Brain pericyte (primary cell): ENCODE results near the gene PTER.

Experiments used
- DNase-seq: peaks from one replicate; pipeline ENCODE4 v3.0.0-alpha.2; 2012; ENCODE audit warnings: low read depth, low spot score

The PTER gene, protein sequence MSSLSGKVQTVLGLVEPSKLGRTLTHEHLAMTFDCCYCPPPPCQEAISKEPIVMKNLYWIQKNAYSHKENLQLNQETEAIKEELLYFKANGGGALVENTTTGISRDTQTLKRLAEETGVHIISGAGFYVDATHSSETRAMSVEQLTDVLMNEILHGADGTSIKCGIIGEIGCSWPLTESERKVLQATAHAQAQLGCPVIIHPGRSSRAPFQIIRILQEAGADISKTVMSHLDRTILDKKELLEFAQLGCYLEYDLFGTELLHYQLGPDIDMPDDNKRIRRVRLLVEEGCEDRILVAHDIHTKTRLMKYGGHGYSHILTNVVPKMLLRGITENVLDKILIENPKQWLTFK

DNA sequence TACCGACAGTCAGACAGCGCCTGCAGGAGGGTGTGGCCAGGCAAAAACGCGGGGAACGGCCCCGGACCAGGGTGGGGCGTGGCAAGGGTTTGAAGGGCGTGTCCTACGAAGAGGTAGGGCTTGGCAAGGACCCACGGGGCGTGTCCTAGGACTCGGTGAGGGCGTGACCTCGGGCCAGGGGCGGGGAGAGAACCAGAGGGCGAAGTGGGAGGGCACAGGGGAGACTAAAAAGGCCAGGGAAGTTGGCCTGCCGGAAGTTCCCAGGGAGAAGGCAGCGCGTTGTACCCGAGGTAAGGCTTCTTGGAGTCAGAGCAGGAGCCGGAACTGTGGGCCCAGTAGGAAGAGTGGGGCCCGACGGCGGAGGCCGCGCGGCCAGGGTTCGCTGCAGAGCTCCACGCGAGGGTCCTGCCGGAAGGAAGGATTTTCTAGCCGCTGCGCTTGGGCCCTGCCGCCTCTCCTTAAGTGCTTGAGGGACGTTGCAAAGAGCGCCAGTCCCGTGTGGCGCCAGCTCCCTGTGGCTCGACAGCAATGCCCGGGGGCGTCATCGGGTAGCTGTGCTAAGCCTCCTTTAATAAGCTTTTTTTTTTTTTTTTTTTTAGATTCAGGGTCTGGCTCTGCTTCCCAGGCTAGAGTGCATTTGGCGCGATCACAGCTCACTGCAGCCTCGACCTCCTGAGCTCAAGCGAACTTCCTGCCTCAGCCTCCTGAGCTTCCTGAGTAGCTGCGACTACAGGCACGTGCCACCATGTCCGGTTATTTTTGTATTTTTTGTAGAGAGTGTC, at the start of gene PTER:
TSS of gene PTER (plus strand) at position 253 of the 782 bp plus-strand sequence. CDS start 47,375 bp downstream, outside the sequence.
- peak; percentile 40 for DNase-seq

GRCh38 chr10:16392531-16393069, 44.2 kb upstream of the PTER start:
- DNase-seq, result no peak

GRCh38 chr10:16393271-16393858, 43.4 kb upstream of the PTER start:
- no peak for DNase-seq

GRCh38 chr10:16401416-16401815, 35.4 kb upstream of the PTER start:
- no peak for DNase-seq

DNA sequence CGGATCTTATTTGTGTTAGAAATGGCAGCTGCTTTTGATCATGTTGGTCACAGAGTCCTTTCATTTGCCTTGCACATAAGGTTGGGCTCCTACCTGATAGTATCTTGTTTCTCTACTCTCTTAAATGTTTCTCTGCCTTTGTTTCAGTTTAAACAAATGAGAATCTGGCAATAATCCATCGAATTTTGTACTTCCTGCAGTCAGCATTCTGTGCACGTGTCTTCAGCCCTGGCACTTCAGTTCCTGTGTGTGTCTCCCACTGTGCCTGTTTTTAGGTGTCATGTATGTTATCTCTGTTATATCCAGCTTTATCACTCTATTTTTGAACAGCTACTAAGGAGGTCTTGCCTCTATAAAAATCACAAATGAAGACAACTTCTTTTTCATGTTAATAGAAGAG, 28.4 kb upstream of the PTER start:
- DNase-seq, result no peak

DNA sequence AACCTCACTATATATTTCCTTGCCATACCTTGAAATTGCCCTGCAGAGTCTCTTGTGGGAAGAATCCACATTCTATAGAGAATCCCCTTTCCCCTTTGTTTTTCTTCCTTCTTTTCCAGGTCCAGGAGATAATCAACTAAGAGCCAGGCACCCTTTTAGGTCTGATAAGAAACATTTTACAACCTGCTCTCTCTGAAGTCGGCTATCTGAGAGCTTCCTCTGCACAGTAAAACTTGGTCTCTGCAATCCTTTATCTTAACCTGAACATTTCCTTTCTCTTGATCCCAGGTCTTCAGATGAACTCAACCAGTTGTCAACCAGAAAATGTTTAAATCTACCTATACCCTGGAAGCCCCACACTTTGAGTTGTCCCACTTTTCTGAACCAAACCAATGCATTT, 19.5 kb upstream of the PTER start:
- DNase-seq, result no peak

- no peak for DNase-seq
Measured at GRCh38 chr10:16423599-16423998, 13.2 kb upstream of the PTER start.

DNA sequence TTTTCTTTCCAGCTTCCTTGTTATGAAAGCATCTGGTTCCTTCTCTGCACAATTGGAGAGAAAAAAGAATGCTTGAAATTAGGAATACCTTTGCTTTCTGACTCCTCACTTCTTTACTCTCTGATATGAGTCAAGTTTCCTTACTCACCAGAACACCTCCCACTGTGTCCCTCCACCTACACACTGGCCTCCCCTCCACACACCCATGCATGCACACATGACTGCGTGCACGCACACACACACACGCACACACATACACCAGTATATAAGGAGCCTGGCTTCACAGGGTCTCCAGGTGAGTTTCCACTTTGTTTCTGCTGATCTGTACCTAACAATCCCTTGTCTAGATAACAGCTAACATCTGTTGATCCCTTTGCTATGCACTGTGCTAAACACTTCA, 11.4 kb upstream of the PTER start:
- no peak for DNase-seq

DNA sequence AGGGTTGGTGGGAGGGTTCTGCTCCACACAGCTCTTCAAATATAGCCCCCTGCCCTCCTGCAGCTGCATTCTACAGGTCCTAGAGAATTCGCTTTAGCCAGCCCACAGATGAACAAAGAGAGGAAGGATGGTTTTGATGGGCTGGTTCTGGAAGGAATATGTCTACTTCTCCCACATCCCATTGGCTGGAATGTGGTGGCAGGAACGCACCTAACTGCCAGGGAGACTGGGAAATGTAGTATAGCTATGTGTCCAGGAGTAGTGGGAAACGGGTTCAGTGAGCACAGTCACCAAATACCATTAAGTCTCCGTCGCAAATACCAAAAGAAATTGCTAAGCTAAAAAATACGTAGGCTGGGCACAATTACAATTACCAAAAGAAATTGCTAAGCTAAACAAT, 7.3 kb upstream of the PTER start:
- no peak for DNase-seq

GRCh38 chr10:16436367-16436757, 448 bp upstream of the PTER start:
- no peak for DNase-seq

DNA sequence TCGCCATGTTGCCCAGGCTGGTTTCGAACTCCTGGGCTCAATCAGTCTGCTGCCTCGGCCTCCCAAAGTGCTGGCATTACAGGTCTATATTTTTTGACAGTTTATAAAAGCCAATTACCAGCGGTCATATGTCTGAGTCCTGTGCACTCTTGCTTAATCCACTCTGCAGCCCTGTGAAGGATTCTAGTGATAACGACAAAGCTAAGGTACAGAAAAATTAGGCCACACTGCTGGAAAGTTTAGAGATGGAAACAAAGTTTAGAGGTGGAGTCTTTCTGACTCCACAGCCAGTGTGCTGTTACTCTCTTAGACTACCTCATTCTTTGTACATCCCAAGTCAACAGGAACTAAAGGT, 707 bp downstream of the PTER start:
- DNase-seq, result no peak

- DNase-seq, result no peak
Measured at GRCh38 chr10:16439295-16439694, 2.5 kb downstream of the PTER start.

DNA sequence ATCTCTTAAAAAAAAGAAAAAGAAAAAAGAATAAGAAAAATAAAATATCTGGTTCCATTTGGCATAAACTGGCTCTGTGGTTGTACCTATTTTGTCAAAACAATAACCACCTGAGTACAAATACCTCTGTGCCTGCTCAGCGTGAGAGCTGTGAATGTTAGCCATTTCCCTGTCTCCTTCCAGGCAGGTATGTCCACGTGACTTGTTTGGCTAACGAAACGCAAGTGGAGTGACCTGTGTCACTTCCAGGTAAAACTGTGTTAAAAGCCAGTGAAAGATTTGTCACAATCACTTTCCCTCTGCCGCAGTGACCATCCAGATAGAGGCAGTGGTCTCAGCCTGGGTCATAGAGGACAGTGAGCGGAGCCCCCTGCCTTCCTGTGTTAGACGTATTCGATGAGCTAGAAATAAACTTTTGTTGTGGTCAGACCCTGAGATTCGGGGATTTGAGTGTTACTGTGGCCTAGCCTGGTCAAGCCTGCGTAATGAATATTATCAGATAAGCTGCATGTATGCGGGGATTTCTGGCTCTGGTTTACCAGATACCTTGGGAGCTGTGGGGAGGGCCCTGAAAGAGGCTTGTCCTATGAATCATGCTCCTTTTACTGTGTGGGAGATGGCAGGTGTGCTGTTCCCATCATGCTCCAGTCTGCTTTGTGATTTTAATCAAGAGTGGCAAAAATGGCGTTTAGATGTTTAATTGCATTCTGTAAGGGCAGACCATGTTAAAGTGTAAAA, 3.8 kb downstream of the PTER start:
- no peak for DNase-seq

DNA sequence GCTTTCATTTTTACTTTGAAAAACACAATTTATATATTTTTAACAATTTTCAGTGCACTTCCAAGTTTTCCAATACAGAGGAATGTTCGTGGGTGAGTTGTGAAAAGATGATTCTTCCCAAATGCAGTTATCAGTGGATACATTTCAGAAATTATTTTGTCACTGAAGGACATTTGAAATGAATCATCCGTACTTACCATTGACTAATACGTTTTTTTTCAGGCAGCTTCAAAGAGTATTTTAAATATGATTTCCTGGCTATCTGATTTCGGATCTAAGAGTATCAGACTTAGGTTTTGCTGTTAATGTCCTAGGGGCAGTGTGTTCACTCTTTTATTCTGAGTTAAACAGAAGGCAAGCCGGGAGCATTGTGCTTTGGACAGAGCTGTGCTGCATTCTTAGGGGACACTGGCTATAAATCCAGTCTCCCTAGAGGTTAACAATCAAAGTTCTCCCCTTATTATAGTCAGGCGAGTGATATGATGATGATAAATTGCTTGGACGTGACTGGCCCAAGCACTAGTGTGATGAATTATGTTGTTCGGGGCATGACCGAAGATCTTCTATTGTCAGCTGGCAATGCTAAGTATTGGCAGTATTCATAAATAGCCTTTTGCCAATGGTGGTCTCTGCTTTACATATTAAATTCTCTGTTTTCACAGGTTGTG, 4.5 kb downstream of the PTER start:
- no peak for DNase-seq

- DNase-seq, result no peak
Measured at GRCh38 chr10:16442914-16443313, 6.1 kb downstream of the PTER start.

DNA sequence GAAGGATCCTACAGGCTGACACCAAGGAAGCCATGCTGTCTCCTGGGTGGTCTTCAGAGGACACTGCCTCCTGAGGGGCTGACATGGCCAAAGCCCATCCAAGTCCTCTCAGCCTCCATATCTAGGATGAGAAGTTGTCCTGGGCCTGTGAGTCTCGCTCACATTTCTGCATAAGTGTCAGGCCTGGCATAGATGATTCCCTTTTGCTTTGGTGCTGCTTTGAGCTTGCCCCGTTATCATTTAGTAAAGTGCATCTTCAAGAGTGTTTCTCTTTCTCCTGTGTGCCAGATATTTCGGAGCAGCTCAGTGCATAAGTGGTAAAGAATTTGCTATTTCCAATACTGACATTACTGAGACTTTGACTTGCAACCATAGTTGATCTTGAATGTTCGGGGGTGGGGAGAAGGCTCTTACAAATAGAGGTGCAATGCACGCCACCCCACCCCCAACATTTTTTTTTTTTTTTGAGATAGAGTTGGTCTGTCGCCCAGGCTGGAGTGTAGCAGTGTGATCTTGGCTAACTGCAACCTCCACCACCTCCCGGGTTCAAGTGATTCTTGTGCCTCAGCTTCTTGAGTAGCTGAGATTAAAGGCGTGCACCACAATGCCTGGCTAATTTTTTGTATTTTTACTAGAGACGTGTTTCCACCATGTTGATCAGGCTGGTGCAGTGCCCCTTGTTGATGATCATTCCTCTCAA, 9.1 kb downstream of the PTER start:
- no peak for DNase-seq

DNA sequence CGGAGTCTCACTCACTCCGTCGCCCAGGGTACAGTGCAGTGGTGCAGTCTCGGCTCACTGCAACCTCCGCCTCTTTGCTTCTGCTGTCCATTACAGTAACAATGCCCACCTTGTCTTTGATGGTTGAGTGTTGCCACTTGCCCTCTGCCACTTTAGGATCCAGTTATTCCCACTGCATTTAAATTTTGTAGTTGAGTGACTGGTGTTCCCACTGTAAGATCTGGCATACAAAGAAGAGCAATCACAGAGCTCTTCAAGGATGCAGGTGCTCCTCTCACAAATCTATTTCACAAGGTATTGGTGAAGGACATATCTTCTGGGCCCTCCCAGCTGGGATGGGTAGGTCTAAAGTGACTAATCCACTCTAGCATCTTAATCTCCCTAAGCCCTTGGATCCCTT, 12.6 kb downstream of the PTER start:
- DNase-seq, result no peak

GRCh38 chr10:16458166-16458955, 21.6 kb downstream of the PTER start:
- no peak for DNase-seq

GRCh38 chr10:16459423-16459939, 22.7 kb downstream of the PTER start:
- no peak for DNase-seq

GRCh38 chr10:16466001-16466400, 29.2 kb downstream of the PTER start:
- no peak for DNase-seq
